K562 (cell line): Measurements from ENCODE around the gene ZFYVE28. TPM values are rescaled to one million over a fixed set of nuclear protein-coding genes. Genes with fewer than 3 reads are reported as not detected.
A peak's percentile ranks its signal among the peaks of the same experiment; 100 is the strongest.

Experiments used
- BRD9 ChIP-seq: fragments of 450-650 bp; IDR thresholded peaks from 2 replicates; pipeline ENCODE4 v1.6.1; 2018; ENCODE audit warnings: low read depth; ENCODE audit not compliant: partially characterized antibody
- CCNT2 ChIP-seq: IDR thresholded peaks from 2 replicates; pipeline ENCODE4 v1.6.1; 2011; ENCODE audit warnings: borderline replicate concordance, low read depth, mild to moderate bottlenecking, moderate library complexity, mixed read lengths, low read length; ENCODE audit not compliant: insufficient read length; ENCODE audit errors: extremely low read depth
- E2F4 ChIP-seq: sonication (generic); formaldehyde crosslinking; IDR thresholded peaks from 2 replicates; pipeline ENCODE4 v1.8.0; 2022; ENCODE audit warnings: mild to moderate bottlenecking, low read depth, missing genetic modification reagents
- EHMT2 ChIP-seq: fragments of 450-650 bp; IDR thresholded peaks from 2 replicates; pipeline ENCODE4 v1.6.1; 2018; ENCODE audit warnings: antibody characterized with exemption
- KLF6 ChIP-seq: fragments of 250-450 bp; sonication (Bioruptor Pico); IDR thresholded peaks from 2 replicates; pipeline ENCODE4 v1.4.0; 2020; ENCODE audit warnings: mild to moderate bottlenecking, moderate library complexity, borderline replicate concordance
- NFIX ChIP-seq: fragments of 250-450 bp; sonication (Bioruptor Pico); IDR thresholded peaks from 2 replicates; pipeline ENCODE4 v1.4.0; 2020; ENCODE audit warnings: low read depth, mild to moderate bottlenecking, moderate library complexity
- NFRKB ChIP-seq: fragments of 450-650 bp; IDR thresholded peaks from 2 replicates; pipeline ENCODE4 v1.6.1; 2016; ENCODE audit warnings: low read depth
- RCOR1 ChIP-seq, 2 experiments: IDR thresholded peaks; 2 replicates each; pipeline ENCODE4 v1.6.1; 2012; ENCODE audit warnings: low read depth in 2 of 2, low read length in 2 of 2, borderline replicate concordance in 1 of 2, improper control_type of control experiment in 1 of 2
- SAFB2 ChIP-seq: fragments of 200-400 bp; formaldehyde crosslinking; IDR thresholded peaks from 2 replicates; pipeline ENCODE4 v1.6.1; 2018; ENCODE audit warnings: borderline replicate concordance, low read length, low read depth, moderate library complexity; ENCODE audit not compliant: severe bottlenecking
- SLC30A9 ChIP-seq: fragments of 250-450 bp; sonication (Bioruptor Pico); IDR thresholded peaks from 2 replicates; pipeline ENCODE4 v1.8.0; 2022; ENCODE audit warnings: mild to moderate bottlenecking, moderate library complexity
- SMAD4 ChIP-seq: fragments of 250-450 bp; sonication (Bioruptor Pico); conservative IDR thresholded peaks from 2 replicates; pipeline ENCODE4 v1.8.0; 2021; ENCODE audit warnings: inconsistent platforms, mild to moderate bottlenecking, moderate library complexity
- TAL1 ChIP-seq: fragments of 450-650 bp; IDR thresholded peaks from 2 replicates; pipeline ENCODE4 v1.6.1; 2016; ENCODE audit warnings: mild to moderate bottlenecking
- ZNF398 ChIP-seq: fragments of 250-450 bp; sonication (Bioruptor Pico); IDR thresholded peaks from 2 replicates; pipeline ENCODE4 v1.8.0; 2021; ENCODE audit warnings: moderate library complexity, mild to moderate bottlenecking, inconsistent platforms
- ZNF436 ChIP-seq: fragments of 250-450, 450-650 bp; sonication (Bioruptor Pico); formaldehyde crosslinking; IDR thresholded peaks from 2 replicates; pipeline ENCODE4 v1.7.0; 2020; ENCODE audit warnings: mild to moderate bottlenecking
- polyA plus RNA-seq, 8 experiments: library from polyadenylated mRNA; depleted of rRNA in 4 of 8; stranded (reverse) in 5 of 8; unstranded in 3 of 8; fragments of >200 nt; fragmentation: Nextera tagmentation in 2 of 8; fragmentation: Illumina TruSeq in 1 of 8; extraction: Ambion mirVana in 2 of 8; extraction: Trizol in 1 of 8; gene quantifications; 2 replicates each; pipeline versions ENCODE4 v1.2.1 to v1.2.3, GENCODE V29; 2011 to 2014; ENCODE audit warnings: inconsistent platforms in 1 of 8, missing spikeins in 1 of 8
- total RNA-seq, 7 experiments: library from RNA; depleted of rRNA in 6 of 7; stranded (reverse); fragments of >200 nt in 6 of 7; fragmentation: Illumina TruSeq in 2 of 7; extraction: Trizol in 2 of 7; gene quantifications; 2 replicates each; pipeline versions ENCODE4 v1.2.1 to v1.2.3, GENCODE V29; 2011 to 2021; ENCODE audit warnings: low replicate concordance in 1 of 7
- TF ChIP-seq, protein P1 (sequence below), 2 experiments: fragments of 200-800 bp in 1 of 2; sonication (Bioruptor generic) in 1 of 2; sonication (generic) in 1 of 2; formaldehyde crosslinking in 1 of 2; IDR thresholded peaks in 1 of 2; conservative IDR thresholded peaks in 1 of 2; 2 replicates each; pipeline versions ENCODE4 v1.5.0 to v1.6.1; 2016 to 2020; ENCODE audit warnings: missing compliant biosample characterization in 1 of 2, missing genetic modification characterization in 1 of 2, missing genetic modification reagents in 1 of 2
- TF ChIP-seq, protein P2 (sequence below), 2 experiments: fragments of 250-450 bp in 1 of 2; fragments of 450-650 bp in 1 of 2; sonication (Bioruptor Pico) in 1 of 2; IDR thresholded peaks; 2 replicates each; pipeline versions ENCODE4 v1.6.1 to v1.8.0; 2016 to 2021; ENCODE audit warnings: mild to moderate bottlenecking in 2 of 2, moderate library complexity in 2 of 2, missing compliant biosample characterization in 1 of 2, missing genetic modification characterization in 1 of 2
- TF ChIP-seq, protein P3 (sequence below): fragments of 250-450 bp; sonication (Bioruptor Pico); IDR thresholded peaks from 2 replicates; pipeline ENCODE4 v1.5.0; 2021; ENCODE audit warnings: mild to moderate bottlenecking, moderate library complexity

ZFYVE28 gene
- total and polyA plus RNA-seq, 9 of the 15 experiments (the other 6 are each of a cell fraction or from before 2014, with no cell fraction given), result 1.3 to 24.8 (median 8.9) TPM

- TF ChIP-seq, protein P1, sequence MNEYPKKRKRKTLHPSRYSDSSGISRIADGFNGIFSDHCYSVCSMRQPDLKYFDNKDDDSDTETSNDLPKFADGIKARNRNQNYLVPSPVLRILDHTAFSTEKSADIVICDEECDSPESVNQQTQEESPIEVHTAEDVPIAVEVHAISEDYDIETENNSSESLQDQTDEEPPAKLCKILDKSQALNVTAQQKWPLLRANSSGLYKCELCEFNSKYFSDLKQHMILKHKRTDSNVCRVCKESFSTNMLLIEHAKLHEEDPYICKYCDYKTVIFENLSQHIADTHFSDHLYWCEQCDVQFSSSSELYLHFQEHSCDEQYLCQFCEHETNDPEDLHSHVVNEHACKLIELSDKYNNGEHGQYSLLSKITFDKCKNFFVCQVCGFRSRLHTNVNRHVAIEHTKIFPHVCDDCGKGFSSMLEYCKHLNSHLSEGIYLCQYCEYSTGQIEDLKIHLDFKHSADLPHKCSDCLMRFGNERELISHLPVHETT (CRISPR knock-in tag; conservative IDR thresholded peaks at IDR 0.05 in 1 of 2, IDR thresholded peaks at IDR 0.05 in 1 of 2), result 0 out of 4 replicates have a peak, but pooled peaks of 1 of the 2 experiments have one; percentile 10
- TF ChIP-seq EHMT2, result no peak
- TF ChIP-seq RCOR1 (IDR thresholded peaks at IDR 0.05; ENCODE audit: borderline replicate concordance in 1 of 2, low read depth in 2 of 2, low read length in 2 of 2), result peak in 1 of 2 experiments; percentile 32; a peak in 1 of 4 replicates
- TF ChIP-seq BRD9, result no peak
- TF ChIP-seq CCNT2, result peak; percentile 48
- no peak for TF ChIP-seq NFIX (CRISPR knock-in tag)
- TF ChIP-seq SLC30A9 (CRISPR knock-in tag), result no peak
- TF ChIP-seq, protein P2, sequence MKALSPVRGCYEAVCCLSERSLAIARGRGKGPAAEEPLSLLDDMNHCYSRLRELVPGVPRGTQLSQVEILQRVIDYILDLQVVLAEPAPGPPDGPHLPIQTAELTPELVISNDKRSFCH (CRISPR knock-in tag; IDR thresholded peaks at IDR 0.05), result no peak
- TF ChIP-seq, protein P2 (tag; IDR thresholded peaks at IDR 0.05), result no peak
- TF ChIP-seq E2F4 (CRISPR knock-in tag), result no peak
- TF ChIP-seq SMAD4, result 0 out of 2 replicates have a peak, but pooled peaks have one; percentile 40
- TF ChIP-seq, protein P3, sequence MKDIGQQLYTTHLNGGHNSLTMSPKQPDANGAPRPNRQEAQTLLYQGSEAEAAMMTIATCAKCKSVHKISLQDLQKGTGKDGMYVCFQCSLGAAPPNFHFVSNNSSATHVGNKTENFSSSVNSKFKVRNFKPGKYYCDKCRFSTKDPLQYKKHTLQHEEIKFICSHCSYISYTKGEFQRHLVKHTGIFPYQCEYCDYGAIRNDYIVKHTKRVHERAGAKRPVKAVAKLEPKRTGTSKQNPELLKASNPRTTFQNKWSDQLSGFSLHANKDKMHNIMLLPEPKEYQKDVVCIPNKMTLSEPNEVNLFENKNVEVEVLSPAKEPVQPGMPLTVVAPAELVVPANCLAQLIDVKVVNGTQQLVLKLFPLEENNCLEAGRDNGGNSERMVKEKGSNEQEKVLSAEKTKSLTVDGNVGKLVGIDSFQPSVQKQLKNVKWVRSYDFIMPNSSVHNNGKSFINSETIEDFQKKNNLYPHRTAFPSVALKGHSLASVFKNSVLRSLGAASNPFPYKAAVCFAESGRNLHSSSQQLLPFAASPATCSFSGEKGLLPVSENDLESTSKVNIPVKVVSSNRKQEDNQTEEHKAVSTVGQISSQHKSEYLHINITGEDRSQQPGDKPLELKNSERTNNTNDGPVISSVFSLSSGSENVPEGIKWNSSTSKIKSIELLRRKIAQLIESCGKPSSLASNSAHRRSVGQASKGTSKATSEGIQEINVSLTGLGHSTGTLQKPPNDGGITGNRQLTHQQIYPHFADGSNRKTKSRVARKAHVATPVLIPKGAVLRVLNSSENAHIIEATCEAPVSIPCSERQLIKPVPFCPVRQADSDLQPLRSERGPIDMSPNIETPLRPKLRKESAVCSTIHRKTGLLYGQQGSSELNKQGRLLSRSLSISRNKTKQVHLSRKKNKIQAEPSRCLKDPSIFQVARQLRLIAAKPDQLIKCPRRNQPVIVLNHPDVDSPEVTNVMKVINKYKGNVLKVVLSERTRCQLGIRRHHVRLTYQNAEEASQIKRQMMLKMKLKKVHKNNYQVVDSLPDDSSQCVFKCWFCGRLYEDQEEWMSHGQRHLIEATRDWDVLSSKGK, result no peak
- no peak for TF ChIP-seq ZNF436 (CRISPR knock-in tag)
- no peak for TF ChIP-seq ZNF398 (CRISPR knock-in tag)
- peak; percentile 66; the same call in 1 of the 2 replicates for TF ChIP-seq TAL1
- 0 out of 2 replicates have a peak, but pooled peaks have one; percentile 31 for TF ChIP-seq NFRKB
- no peak for TF ChIP-seq SAFB2
- no peak for TF ChIP-seq KLF6
These were observed 151.1 kb downstream of the ZFYVE28 start (continued) for GRCh38 chr4:2267320-2267811.
